Right lobe of liver (tissue), 4 donors: ENCODE measurements around the gene RNASE4.

ENCODE experiments used
- CTCF ChIP-seq, 4 donors: fragments of 200-600 bp in 3 of 4; fragments of 450-650 bp in 1 of 4; IDR thresholded peaks; one replicate each; pipeline versions ENCODE4 v1.5.1 to v1.8.0; 2016 to 2022; ENCODE audit warnings: antibody characterized with exemption in 4 of 4, mild to moderate bottlenecking in 2 of 4
- POLR2A ChIP-seq: fragments of 450-650 bp; IDR thresholded peaks from one replicate; pipeline ENCODE4 v1.6.1; 2017; ENCODE audit warnings: antibody characterized with exemption, mild to moderate bottlenecking
- donor health status: DM: no; HTN: no; CAD: no.
- donor health status: DM: no; HTN: no; CAD: no.
- donor health status: DM: no; HTN: yes; CAD: no.

DNA sequence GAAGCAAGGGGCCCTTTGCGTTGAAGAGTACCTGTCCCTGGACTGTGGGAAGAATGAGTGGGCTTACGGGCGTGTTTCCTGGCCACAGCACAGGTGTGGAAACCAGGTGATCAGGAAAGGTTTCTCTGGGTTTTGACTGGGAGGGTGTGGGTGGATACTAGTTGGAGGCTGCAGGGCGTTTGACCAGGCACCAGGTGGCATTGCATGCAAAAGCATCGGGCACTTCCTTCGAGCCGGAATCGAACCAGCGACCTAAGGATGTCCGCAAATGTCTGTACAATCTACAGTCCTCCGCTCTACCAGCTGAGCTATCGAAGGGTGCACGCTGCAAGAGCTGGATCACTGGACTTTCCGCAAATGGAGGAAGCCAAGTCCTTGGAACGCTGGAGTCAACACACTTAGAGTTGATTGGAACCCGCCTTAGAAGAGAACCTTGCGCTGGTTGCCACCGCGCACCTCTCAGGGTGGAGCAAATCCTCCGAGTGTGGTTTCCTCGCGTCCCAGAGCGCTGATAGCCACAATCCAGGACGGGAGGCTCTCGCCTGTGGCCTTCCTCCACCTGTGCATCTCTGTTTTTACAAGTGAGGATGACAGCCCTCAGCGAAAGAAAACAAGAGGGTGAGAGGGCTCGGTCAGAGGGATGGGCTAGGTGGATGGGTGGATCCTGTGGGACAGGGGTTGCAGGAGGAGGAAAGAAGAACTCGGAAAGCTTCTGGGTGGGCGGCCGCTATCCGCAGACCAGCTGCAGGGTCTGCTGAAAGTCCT is 21.2 kb upstream of the RNASE4 start:
- TF ChIP-seq CTCF (IDR thresholded peaks at IDR 0.05) (peak; percentile 66 to 79 (median 73)), POLR2A (no peak)
